GM18951 (cell line): Measurements from ENCODE around the gene TBCD.
"Not testable (repeated sequence)": the region's sequence is repeated elsewhere in the genome, so short reads cannot be mapped to it uniquely, and the experiment has no call there.

Experiments used
- POLR2A ChIP-seq: IDR thresholded peaks from 4 replicates; pipeline ENCODE4 v1.6.1; 2011; ENCODE audit warnings: mild to moderate bottlenecking; ENCODE audit not compliant: insufficient read length, insufficient read depth; ENCODE audit errors: extremely low read depth
- in situ Hi-C: fragments of 300-500 bp; cut with MboI; formaldehyde crosslinking; loops from one replicate; pipeline ENCODE4 v1.12.0; 2022; ENCODE audit warnings: low sequenced_read_pairs, mixed read lengths, inconsistent platforms; ENCODE audit not compliant: unreplicated experiment

TBCD gene

DNA sequence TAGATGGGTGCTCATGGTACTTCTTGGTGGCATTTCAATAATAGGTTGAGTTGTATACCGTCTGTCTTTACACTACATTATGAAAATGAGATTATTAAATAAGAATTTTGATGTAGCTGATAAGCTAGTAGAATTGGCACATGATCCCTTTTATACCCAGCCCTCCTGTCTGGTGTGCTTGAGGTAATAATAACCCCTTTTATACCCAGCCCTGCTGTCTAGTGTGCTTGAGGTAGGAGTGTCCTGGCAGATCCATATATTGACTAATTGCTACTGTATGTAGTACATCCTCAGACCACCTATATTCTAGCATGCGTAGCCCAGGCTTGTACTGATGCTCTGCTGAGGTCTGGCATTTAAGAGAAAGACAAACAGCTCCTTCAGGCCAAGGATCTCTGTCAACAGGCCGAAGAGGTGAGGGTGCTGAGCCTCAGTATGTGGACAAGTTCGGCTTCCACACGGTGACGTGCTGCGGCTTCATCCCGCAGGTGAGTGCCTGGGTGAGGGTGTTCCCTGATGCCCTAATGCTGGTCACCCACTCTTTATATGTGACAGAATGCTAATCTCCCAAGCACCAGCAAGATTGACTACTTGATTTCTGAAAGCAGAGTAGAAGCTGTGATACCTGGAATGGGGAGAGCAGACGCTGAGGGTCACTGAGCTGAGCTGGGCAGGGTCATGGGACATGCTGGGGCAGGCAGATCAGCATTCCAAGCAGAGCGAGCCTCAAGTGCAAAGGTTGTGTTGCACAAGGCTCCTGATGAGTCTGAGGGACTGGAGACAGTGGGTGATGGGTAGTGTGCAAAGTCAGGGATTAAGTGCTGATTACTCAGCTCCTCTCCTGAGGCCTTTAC, 10.7 kb upstream of the TBCD start:
- TF ChIP-seq POLR2A = no peak
- in situ Hi-C loops = no loop called here

DNA sequence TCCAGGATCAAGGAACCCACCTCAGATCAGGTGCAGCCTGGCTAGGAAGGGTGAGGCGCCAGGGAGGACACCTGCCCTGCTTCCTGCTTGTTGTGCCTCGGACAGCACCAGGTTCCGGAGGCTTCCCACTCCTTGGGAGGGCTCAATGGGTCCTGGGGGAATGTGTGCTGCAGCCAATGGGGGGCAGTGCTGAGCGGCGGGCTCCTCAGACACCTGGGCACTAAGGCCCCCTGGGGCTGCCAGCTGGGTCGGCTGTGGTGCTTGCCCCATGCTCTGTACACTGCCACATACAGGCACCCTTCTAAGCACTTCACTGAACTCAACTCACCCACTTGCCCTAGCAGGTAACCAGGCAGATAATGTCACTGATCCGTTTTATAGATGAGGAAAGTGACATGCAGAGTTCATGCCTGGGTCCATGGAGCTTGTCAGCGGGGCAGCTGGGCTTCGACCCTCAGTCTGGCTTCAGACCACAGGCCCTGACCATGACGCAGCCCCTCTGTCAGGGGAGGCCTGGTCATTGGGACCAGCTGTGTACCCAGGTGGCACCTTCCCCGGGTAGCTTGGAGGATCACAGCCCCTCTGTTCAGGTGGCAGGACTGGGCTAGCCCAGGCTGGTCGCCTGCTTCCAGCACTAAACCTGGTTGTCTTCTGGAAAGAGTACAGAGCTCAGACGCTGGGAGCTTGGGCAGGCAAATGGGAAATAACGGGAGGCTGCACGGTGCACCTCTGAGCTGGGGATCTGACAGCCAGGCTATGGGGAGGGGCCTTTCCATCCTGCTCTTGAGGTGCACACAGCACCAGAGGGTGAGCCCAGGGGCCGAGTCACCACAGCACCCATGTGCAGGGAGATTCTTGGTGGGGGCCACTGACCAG, 8.3 kb upstream of the TBCD start:
- TF ChIP-seq POLR2A = no peak
- in situ Hi-C loops = no loop called here

GRCh38 chr17:82744736-82745135, 7.1 kb upstream of the TBCD start:
- in situ Hi-C loops = not testable (repeated sequence)

DNA sequence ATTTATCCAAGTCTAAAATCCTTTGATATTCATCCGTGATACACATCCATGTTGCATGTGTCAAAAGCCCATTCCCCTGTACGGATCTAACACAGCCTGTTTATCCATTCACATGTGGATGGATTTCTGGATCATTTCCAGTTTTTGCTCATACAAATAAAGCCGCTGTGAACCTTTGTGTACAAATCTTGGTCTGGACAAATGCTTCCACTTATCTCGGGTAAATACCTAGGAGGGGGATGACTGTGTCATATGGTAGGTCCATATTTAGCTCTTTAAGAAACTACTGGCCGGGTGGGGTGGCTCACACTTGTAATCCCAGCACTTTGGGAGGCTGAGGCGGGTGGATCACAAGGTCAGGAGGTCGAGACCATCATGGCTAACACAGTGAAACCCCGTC, 6.3 kb upstream of the TBCD start:
- in situ Hi-C loops = no loop called here
- TF ChIP-seq POLR2A = no peak

DNA sequence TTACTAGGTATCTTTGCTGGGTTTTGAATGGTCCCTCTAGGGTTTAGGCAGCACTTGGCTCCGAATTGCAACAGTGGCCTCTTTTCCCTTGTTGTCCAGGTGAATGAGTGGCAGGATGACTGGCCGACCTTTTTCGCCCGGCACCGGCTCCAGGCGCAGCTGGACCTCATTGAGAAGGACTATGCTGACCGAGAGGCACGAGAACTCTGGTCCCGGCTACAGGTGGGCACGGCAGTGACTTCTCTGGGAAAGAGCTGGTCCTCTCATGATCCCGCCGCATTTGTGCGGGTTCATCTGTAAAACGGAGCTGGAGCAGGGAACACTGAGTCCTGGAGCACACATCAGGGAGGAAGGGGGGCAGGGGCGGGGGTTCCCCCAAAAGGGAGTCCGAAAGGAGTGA, 3.1 kb upstream of the TBCD start:
- in situ Hi-C loops = no loop called here

DNA sequence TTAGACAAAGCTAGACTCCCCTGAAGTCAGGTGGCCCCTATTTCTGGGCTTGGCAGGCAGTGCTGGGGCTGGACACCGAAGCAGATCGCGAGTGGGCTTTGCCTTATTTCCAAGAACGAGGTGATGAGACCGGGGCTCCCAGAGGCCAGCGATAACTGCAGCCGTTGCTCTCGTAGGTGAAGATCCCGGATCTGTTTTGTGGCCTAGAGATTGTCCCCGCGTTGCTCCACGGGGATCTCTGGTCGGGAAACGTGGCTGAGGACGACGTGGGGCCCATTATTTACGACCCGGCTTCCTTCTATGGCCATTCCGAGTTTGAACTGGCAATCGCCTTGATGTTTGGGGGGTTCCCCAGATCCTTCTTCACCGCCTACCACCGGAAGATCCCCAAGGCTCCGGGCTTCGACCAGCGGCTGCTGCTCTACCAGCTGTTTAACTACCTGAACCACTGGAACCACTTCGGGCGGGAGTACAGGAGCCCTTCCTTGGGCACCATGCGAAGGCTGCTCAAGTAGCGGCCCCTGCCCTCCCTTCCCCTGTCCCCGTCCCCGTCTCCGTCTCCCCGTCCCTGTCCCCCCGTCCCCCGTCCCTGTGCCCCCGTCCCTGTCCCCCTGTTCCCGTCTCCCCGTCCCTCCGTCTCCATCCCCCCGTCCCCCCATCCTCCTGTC, 1.5 kb upstream of the TBCD start:
- in situ Hi-C loops = no loop called here
- TF ChIP-seq POLR2A = no peak

More for the DNA sequence above, 3.1 kb upstream of the TBCD start:
- TF ChIP-seq POLR2A = no peak

- in situ Hi-C loops = no loop called here
- TF ChIP-seq POLR2A = no peak
Measured at GRCh38 chr17:82751171-82751570, 694 bp upstream of the TBCD start.

DNA sequence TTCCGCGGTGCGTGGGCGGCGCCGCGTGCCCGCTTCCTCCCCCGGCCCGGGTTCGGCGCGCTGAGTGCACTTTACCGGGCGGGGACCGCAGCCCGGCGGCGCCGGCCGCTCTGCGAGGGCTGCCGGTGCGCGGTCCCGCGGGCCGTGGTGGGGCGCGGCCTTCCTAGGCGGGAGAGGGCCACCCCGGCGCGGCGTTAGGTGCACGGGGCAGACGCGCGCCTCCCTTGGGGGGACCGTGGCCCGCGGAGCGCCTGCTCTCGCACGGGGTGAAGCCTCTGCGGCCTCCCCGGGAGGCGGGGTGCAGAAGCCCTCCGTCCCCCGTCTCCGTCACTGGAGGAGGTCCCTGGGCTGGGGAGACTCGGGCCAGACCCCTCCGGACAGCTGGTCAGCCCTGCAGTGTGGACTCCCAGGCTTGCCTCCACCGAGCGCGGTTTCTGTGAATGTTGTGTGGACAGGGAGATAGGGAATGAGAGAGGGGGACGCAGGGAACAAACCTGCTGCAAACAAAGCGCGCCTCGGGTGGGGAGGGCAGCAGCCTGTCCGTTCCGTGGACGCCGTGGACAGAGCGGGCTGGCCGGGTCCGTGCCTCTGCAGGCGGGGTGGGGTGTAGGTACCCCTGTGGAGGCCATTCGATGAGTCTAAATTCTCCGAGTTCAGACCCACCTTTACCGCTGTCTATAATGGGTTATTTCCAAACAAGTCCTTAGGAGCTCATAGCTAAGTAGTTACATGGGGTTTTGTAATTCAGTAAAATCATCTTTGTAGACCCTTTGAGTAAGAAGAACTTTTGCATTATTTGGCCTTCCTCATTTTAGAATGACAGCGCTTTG, 721 bp downstream of the TBCD start:
- in situ Hi-C loops = no loop called here

GRCh38 chr17:82753201-82753464, 1.3 kb downstream of the TBCD start:
- no peak for TF ChIP-seq POLR2A
- in situ Hi-C loops = no loop called here

More for the DNA sequence above, 721 bp downstream of the TBCD start:
- no peak for TF ChIP-seq POLR2A

DNA sequence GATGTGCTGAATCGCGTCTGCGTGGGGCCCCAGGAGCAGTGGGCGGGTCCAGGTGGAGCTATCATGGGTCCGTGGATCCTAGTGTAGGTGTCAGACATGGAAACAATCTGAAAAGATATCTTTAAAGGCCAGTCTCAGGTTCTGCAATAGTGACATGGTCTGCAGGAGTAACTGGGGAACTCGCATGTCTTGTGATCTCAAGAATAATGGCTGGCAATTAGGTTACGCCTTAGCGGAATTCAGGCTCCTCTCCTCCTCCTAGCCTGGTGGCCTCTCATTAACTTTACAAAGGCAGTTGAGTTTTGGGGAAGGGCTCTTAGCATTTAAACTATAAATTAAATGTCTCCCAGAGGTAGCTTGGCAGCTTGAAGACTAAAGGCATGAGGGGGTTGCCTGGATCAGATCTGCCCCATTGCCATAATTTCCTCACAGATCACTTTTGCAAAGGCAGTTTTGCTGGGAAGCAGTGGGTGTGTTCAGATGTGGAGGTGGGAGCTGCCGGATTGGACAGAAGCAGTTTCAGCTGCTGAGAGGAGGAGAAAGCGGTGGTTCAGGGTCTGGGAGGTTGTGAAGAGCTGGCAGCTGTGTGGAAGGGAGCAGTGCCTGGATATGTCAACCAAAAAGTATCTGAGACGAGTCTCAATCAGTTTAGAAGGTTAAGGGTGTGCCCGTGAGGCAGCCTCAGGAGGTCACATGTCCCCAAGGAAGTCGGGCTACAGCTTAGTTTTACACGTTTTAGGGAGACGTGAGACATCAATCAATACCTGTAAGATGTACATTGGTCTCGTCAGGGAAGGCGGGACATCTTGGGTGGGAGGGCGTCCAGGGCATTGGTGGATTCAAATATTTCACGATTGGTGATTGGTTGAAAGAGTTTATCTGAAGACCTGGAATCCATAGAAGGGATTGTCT, 2.7 kb downstream of the TBCD start:
- in situ Hi-C loops = no loop called here
- TF ChIP-seq POLR2A = no peak

- no peak for TF ChIP-seq POLR2A
- in situ Hi-C loops = no loop called here
Measured at GRCh38 chr17:82756166-82756565, 4.3 kb downstream of the TBCD start.

GRCh38 chr17:82765371-82765770, 13.5 kb downstream of the TBCD start:
- no peak for TF ChIP-seq POLR2A
- in situ Hi-C loops = loop anchor here (10.0 kb wide), 1 partner anchor 101 kb away; no protein-coding TSS in a partner anchor
